ENCODE data around the gene PTPRO. TPM values are rescaled to one million over a fixed set of nuclear protein-coding genes. Genes with fewer than 3 reads are reported as not detected.

PTPRO gene
- total RNA-seq, 1 donor = under 0.01 TPM

DNA sequence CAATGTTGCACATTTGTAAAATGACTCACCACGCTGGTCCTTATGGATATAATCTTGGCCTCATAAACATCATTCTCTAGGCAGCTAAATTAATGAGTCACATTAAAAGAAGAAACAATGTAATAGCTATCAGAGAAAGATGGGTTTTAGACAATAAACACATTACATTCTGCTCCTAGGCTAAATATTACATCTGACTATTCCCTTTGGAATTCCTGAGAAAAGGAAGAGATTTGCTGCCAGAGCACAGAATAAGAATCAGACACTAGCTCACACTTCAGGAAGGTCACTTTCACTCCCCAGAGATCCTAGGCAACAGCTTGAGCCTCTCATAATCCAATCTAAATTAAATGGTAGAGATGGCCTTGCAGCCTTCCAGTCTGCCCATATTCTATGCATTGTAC, 218.2 kb downstream of the PTPRO start:
- TF ChIP-seq, protein P1, sequence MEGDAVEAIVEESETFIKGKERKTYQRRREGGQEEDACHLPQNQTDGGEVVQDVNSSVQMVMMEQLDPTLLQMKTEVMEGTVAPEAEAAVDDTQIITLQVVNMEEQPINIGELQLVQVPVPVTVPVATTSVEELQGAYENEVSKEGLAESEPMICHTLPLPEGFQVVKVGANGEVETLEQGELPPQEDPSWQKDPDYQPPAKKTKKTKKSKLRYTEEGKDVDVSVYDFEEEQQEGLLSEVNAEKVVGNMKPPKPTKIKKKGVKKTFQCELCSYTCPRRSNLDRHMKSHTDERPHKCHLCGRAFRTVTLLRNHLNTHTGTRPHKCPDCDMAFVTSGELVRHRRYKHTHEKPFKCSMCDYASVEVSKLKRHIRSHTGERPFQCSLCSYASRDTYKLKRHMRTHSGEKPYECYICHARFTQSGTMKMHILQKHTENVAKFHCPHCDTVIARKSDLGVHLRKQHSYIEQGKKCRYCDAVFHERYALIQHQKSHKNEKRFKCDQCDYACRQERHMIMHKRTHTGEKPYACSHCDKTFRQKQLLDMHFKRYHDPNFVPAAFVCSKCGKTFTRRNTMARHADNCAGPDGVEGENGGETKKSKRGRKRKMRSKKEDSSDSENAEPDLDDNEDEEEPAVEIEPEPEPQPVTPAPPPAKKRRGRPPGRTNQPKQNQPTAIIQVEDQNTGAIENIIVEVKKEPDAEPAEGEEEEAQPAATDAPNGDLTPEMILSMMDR (IDR thresholded peaks at IDR 0.05; ENCODE audit: insufficient read depth, low read depth, low read length) = no peak
- DNase-seq (ENCODE audit: low read depth) = peak; percentile 76
- no peak overlapping the region for H3K4me3 ChIP-seq (ENCODE audit: low read depth, low read length)

DNA sequence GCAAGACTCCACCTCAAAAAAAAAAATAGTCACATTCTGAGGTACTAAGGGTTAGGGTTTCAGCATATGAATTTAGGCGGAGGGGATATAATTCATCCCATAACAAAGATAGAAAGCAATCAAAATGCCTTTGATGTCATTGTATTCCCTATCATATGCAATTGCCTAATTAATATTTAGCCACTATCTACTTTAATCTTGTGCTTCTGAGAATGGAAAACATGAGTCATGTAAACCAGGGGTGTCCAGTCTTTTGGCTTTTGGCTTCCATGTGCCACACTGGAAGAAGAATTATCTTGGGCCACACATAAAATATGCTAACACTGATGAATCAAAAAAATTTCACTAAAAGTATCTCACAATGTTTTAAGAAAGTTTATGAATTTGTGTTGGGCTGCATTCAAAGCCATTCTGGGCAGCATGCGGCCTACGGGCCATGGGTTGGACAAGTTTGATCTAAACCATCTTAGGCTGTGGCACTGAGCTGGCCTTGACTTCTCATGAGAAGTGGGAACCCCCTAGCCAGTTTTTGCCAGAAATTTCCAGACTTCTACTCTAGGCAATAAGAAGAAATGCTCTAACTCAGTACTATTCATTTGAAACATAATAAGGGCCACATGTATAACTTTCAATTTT, 219.8 kb downstream of the PTPRO start:
- DNase-seq (ENCODE audit: low read depth) = no peak
- H3K4me3 ChIP-seq (ENCODE audit: low read depth, low read length) = no peak overlapping the region
- TF ChIP-seq, protein P1 (IDR thresholded peaks at IDR 0.05; ENCODE audit: insufficient read depth, low read depth, low read length) = no peak

DNA sequence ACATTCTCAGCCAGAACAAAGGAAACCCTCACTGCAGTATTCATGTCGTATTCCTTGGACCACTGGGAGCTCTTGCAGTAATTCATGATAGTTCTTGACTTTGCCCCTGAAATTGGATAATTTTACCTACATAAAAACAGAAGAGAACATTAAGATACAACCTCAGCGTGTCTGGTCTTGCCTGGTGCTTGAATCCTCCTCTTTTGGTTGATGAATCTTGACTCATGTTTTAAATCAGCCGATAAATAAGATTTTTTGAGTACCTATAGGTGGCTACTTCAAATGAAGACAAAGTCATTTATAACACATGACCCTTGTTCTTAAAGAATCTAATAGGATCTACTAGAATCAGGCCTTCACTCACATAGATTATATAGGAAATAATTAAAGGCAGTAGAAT, 221.0 kb downstream of the PTPRO start:
- no peak for DNase-seq (ENCODE audit: low read depth)
- no peak overlapping the region for H3K4me3 ChIP-seq (ENCODE audit: low read depth, low read length)
- TF ChIP-seq, protein P1 (IDR thresholded peaks at IDR 0.05; ENCODE audit: insufficient read depth, low read depth, low read length) = no peak

DNA sequence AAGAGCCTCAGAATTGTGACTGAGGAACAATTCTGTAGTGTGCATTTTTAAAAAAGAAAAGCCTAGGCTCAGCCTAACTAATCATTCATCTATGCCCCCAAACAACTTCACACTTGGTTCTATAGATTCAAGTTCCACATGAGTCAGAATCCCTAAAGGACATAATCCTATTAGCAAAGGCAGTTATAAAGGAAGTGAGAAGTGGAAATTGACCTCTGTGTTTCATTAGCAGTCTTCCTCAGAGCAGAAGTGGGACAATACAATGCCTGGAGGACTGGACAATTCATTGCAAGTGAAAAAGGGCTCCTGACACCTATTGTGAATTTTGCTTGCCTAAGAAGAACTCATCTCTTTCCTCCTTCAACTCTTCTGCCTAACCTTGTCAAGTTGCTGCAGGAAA, 222.3 kb downstream of the PTPRO start:
- no peak overlapping the region for H3K4me3 ChIP-seq (ENCODE audit: low read depth, low read length)
- TF ChIP-seq, protein P1 (IDR thresholded peaks at IDR 0.05; ENCODE audit: insufficient read depth, low read depth, low read length) = no peak
- DNase-seq (ENCODE audit: low read depth) = no peak

DNA sequence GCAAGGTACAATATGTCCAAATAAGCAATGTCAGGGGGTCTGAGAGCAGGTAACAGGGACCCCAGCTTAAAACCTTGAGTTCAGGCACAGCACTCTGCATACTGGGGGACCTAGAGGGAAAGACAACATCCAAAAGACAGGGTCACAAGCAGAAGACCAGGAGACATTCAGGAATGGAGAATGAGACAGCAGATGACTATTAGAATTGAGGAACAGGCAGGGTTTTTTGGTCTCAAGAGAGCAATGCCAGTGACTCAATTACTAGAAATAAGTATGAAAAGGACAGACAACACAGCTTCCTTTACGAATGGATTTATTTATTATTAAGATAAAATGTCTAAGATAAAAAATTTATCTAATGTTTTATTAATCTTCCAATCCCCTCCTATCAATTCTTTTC, 223.0 kb downstream of the PTPRO start:
- no peak for DNase-seq (ENCODE audit: low read depth)
- TF ChIP-seq, protein P1 (IDR thresholded peaks at IDR 0.05; ENCODE audit: insufficient read depth, low read depth, low read length) = no peak
- no peak overlapping the region for H3K4me3 ChIP-seq (ENCODE audit: low read depth, low read length)

DNA sequence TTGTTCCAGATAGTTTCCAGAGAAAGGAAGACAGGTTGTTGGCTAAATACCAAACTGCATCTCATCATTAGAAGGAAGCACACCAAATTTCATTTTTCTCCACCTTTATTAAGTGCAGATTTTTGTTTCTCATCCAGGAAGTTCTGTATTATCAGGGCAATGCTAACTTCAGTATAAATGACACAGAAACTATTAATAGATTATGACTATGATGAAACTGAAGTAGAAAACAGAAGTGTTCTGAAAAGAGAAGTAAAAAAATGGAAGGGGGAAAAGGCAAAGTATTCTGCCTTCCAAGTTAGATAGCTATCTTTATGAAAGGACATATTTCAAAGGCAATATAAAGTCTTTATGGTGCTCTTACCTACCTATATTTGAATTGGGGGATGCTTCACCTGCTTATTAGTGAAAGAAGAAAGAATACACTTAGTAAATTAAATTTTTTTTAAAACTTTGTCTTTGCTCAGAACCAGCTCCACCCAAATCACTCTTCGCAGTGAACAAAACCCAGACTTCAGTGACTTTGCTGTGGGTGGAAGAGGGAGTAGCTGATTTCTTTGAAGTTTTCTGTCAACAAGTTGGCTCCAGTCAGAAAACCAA, 223.9 kb downstream of the PTPRO start:
- no peak for DNase-seq (ENCODE audit: low read depth)
- no peak overlapping the region for H3K4me3 ChIP-seq (ENCODE audit: low read depth, low read length)

More for the DNA sequence above, 223.9 kb downstream of the PTPRO start:
- TF ChIP-seq, protein P1 (IDR thresholded peaks at IDR 0.05; ENCODE audit: insufficient read depth, low read depth, low read length) = no peak

Measured in fibroblast of villous mesenchyme (primary cell).